ENCODE data around the gene IDE. TPM values are rescaled to one million over a fixed set of nuclear protein-coding genes. Genes with fewer than 3 reads are reported as not detected.

Gene IDE
- total RNA-seq, 2 experiments from 2014 or later, result 30.1 to 33.2 TPM

GRCh38 chr10:92452313-92452712 lies 121.6 kb downstream of the IDE start:
- peaks cover 13% of the 10 kb centered on the region for H3K36me3 Mint-ChIP-seq (ENCODE audit: low read depth)
- no peaks in the 10 kb centered on the region for H3K4me1 Mint-ChIP-seq (ENCODE audit: low read depth)
- no peaks in the 10 kb centered on the region for H3K27me3 Mint-ChIP-seq
- no peak for DNase-seq
- no peak overlapping the region for H3K27ac Mint-ChIP-seq
- intact Hi-C loops (cut with micrococcal nuclease), result no loop called here
- H3K4me3 Mint-ChIP-seq, result no peak overlapping the region
- TF ChIP-seq CTCF (IDR thresholded peaks at IDR 0.05), result no peak
- ChIA-PET CTCF (no interaction called here), POLR2A (no interaction called here)
- no peak for ATAC-seq
- H3K9me3 Mint-ChIP-seq, result no peaks in the 10 kb centered on the region

- Mint-ChIP-seq H3K4me1 (ENCODE audit: low read depth) (no peaks in the 10 kb centered on the region), H3K27ac (no peak overlapping the region)
These were observed 122.5 kb downstream of the IDE start for GRCh38 chr10:92451431-92451830.

GRCh38 chr10:92450896-92451295 lies 123.0 kb downstream of the IDE start:
- Mint-ChIP-seq H3K27ac (no peak overlapping the region), H3K27me3 (no peaks in the 10 kb centered on the region), H3K36me3 (ENCODE audit: low read depth) (peaks cover 13% of the 10 kb centered on the region), H3K4me1 (ENCODE audit: low read depth) (no peaks in the 10 kb centered on the region), H3K4me3 (no peak overlapping the region), H3K9me3 (no peaks in the 10 kb centered on the region)
- TF ChIP-seq CTCF (IDR thresholded peaks at IDR 0.05), result no peak
- DNase-seq, result no peak
- ChIA-PET POLR2A (no interaction called here), CTCF (no interaction called here)
- ATAC-seq, result no peak
- intact Hi-C loops (cut with micrococcal nuclease), result no loop called here

More at GRCh38 chr10:92451431-92451830, 122.5 kb downstream of the IDE start:
- POLR2A ChIA-PET, result no interaction called here
- H3K36me3 Mint-ChIP-seq (ENCODE audit: low read depth), result peaks cover 13% of the 10 kb centered on the region
- no peaks in the 10 kb centered on the region for H3K9me3 Mint-ChIP-seq
- H3K4me3 Mint-ChIP-seq, result no peak overlapping the region
- no peak for TF ChIP-seq CTCF (IDR thresholded peaks at IDR 0.05)
- DNase-seq (no peak), ATAC-seq (no peak)
- intact Hi-C loops (cut with micrococcal nuclease), result no loop called here
- H3K27me3 Mint-ChIP-seq, result no peaks in the 10 kb centered on the region
- CTCF ChIA-PET, result no interaction called here

- no peak for ATAC-seq
- DNase-seq, result no peak
- Mint-ChIP-seq H3K27ac (no peak overlapping the region), H3K4me1 (ENCODE audit: low read depth) (no peaks in the 10 kb centered on the region), H3K36me3 (ENCODE audit: low read depth) (no peaks in the 10 kb centered on the region), H3K9me3 (no peaks in the 10 kb centered on the region), H3K4me3 (no peak overlapping the region), H3K27me3 (no peaks in the 10 kb centered on the region)
- no peak for TF ChIP-seq CTCF (IDR thresholded peaks at IDR 0.05)
- ChIA-PET CTCF (no interaction called here), POLR2A (no interaction called here)
- intact Hi-C loops (cut with micrococcal nuclease), result no loop called here
These were observed 133.3 kb downstream of the IDE start for GRCh38 chr10:92440578-92440977.

GRCh38 chr10:92438220-92438619 lies 135.7 kb downstream of the IDE start:
- TF ChIP-seq CTCF (IDR thresholded peaks at IDR 0.05), result no peak
- DNase-seq (no peak), ATAC-seq (no peak)
- intact Hi-C loops (cut with micrococcal nuclease), result loop anchor here (5.0 kb wide), 1 partner anchor 351 kb away; no protein-coding TSS in a partner anchor
- Mint-ChIP-seq H3K27me3 (no peaks in the 10 kb centered on the region), H3K4me1 (ENCODE audit: low read depth) (no peaks in the 10 kb centered on the region), H3K4me3 (no peak overlapping the region), H3K27ac (no peak overlapping the region), H3K9me3 (no peaks in the 10 kb centered on the region), H3K36me3 (ENCODE audit: low read depth) (no peaks in the 10 kb centered on the region)
- CTCF ChIA-PET, result interaction anchor here (0.7 kb wide), 1 partner anchor 364 kb away, joined by 3 read pairs; no protein-coding TSS in a partner anchor
- POLR2A ChIA-PET, result no interaction called here

Measured in activated CD8-positive, alpha-beta T cell treated with anti-CD3 and anti-CD28 coated beads for 36 hours (primary cell).